HG02973 (cell line): ENCODE data around the gene ALB.

Source experiments
- ATAC-seq: cut with Tn5 transposase; IDR thresholded peaks from one replicate; pipeline ENCODE4 v1.9.1; 2021; ENCODE audit warnings: moderate library complexity; ENCODE audit not compliant: unreplicated experiment

ALB gene

DNA sequence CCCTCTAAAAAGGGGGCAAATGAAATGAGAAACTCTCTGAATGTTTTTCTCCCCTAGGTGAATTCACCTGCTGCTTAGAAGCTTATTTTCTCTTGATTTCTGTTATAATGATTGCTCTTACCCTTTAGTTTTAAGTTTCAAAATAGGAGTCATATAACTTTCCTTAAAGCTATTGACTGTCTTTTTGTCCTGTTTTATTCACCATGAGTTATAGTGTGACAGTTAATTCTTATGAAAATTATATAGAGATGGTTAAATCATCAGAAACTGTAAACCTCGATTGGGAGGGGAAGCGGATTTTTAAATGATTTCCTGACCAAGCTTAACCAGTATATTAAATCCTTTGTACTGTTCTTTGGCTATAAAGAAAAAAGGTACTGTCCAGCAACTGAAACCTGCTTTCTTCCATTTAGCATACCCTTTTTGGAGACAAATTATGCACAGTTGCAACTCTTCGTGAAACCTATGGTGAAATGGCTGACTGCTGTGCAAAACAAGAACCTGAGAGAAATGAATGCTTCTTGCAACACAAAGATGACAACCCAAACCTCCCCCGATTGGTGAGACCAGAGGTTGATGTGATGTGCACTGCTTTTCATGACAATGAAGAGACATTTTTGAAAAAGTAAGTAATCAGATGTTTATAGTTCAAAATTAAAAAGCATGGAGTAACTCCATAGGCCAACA, 4.2 kb downstream of the ALB start:
- ATAC-seq: no peak

- ATAC-seq: no peak
Measured at GRCh38 chr4:73409012-73409862, 5.2 kb downstream of the ALB start.

DNA sequence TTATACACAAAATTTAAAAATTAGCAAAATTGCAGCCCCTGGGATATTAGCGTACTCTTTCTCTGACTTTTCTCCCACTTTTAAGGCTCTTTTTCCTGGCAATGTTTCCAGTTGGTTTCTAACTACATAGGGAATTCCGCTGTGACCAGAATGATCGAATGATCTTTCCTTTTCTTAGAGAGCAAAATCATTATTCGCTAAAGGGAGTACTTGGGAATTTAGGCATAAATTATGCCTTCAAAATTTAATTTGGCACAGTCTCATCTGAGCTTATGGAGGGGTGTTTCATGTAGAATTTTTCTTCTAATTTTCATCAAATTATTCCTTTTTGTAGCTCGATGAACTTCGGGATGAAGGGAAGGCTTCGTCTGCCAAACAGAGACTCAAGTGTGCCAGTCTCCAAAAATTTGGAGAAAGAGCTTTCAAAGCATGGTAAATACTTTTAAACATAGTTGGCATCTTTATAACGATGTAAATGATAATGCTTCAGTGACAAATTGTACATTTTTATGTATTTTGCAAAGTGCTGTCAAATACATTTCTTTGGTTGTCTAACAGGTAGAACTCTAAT, 6.0 kb downstream of the ALB start:
- ATAC-seq: no peak

- ATAC-seq: no peak
Measured at GRCh38 chr4:73410916-73411730, 7.0 kb downstream of the ALB start.

GRCh38 chr4:73411731-73412414, 7.8 kb downstream of the ALB start:
- ATAC-seq: no peak

- no peak for ATAC-seq
Measured at GRCh38 chr4:73413294-73413755, 9.2 kb downstream of the ALB start.

- no peak for ATAC-seq
Measured at GRCh38 chr4:73414936-73415271, 10.8 kb downstream of the ALB start.

DNA sequence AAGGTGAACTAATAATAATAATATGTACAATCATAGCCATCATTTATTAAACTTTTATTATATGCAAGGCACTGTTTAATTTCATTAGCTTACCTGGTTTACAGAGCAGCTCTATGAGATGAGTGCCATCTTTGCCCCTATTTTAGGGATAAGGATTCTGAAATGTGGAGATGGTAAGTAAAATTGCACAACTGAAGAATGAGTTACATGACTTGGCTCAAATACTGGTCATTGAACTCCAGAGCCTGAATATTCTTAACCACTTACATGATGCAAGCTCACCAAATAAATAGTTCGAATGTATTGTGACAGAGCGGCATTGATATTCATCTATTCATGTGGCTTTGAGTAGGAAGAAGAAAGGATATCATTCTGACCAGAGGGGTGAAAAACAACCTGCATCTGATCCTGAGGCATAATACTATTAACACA, 11.7 kb downstream of the ALB start:
- ATAC-seq: no peak

- ATAC-seq: no peak
Measured at GRCh38 chr4:73416423-73417087, 12.5 kb downstream of the ALB start.

DNA sequence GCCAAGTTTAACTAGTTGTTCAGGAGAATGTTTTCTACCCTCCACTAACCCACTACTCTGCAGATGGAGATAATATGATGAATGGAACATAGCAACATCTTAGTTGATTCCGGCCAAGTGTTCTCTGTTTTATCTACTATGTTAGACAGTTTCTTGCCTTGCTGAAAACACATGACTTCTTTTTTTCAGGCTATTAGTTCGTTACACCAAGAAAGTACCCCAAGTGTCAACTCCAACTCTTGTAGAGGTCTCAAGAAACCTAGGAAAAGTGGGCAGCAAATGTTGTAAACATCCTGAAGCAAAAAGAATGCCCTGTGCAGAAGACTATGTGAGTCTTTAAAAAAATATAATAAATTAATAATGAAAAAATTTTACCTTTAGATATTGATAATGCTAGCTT, 13.3 kb downstream of the ALB start:
- no peak for ATAC-seq

GRCh38 chr4:73417973-73418372, 13.9 kb downstream of the ALB start:
- ATAC-seq: no peak

DNA sequence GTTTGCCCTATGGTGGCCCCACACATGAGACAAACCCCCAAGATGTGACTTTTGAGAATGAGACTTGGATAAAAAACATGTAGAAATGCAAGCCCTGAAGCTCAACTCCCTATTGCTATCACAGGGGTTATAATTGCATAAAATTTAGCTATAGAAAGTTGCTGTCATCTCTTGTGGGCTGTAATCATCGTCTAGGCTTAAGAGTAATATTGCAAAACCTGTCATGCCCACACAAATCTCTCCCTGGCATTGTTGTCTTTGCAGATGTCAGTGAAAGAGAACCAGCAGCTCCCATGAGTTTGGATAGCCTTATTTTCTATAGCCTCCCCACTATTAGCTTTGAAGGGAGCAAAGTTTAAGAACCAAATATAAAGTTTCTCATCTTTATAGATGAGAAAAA, 14.6 kb downstream of the ALB start:
- no peak for ATAC-seq

GRCh38 chr4:73419106-73420038, 15.3 kb downstream of the ALB start:
- ATAC-seq: no peak

- no peak for ATAC-seq
Measured at GRCh38 chr4:73420615-73421014, 16.5 kb downstream of the ALB start.

DNA sequence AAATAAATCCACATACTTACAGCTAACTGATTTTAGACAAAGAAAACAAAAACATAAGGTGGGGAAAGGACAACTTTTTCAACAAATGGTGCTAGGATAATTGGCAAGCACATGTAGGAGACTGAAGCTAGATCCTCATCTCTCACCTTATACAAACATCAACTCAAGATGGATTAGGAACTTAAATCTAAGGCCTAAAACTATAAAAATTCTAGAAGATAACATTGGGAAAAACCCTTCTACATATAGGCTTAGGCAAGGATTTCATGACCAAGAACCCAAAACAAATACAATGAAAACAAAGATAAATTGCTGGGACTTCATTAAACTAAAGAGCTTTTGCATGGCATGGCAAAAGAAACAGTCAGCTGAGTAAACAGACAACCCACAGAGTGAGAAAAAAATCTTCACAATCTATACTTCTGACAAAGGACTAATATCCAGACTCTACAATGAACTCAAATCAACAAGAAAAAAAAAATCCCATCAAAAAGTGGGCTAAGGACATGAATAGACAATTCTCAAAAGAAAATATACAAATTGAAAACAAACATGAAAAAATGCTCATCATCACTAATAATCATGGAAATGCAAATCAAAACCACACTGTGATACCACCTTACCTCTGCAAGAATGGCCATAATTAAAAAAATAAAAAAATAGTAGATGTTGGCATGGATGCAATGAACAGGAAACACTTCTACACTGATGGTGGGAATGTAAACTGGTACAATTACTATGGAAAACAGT, 17.8 kb downstream of the ALB start:
- no peak for ATAC-seq

GRCh38 chr4:73422458-73422752, 18.3 kb downstream of the ALB start:
- ATAC-seq: no peak

DNA sequence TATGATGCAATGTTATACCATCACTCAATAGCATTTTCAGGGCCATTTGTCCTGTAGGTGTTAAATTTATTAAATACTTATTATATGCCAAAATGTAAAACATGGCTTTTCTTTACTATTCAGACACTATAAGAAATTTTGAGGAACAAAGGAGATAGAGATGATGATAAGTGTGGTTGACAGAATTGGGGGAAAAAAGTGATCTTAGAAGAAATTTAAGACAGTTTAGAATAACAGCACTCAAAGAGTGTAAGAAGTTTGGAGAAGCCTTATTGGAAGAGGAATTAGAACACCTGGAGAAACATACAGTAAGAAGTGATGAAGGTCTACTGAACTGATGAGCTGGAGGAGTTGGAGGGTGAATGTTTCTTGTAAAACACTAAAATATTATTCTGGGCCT, 19.1 kb downstream of the ALB start:
- ATAC-seq: no peak

GRCh38 chr4:73426666-73427065, 22.6 kb downstream of the ALB start:
- no peak for ATAC-seq

- no peak for ATAC-seq
Measured at GRCh38 chr4:73429118-73429517, 25.0 kb downstream of the ALB start.
